T-helper 9 cell (primary cell): ENCODE results near the gene HABP2.

Experiments used
- DNase-seq: peaks from one replicate; pipeline ENCODE4 v3.0.0-alpha.2; 2020

Gene HABP2

GRCh38 chr10:113527211-113527906 is 25.5 kb upstream of the HABP2 start:
- no peak for DNase-seq

GRCh38 chr10:113528876-113529275 is 24.0 kb upstream of the HABP2 start:
- no peak for DNase-seq

- DNase-seq: no peak
These were observed 23.3 kb upstream of the HABP2 start for GRCh38 chr10:113529575-113529974.

- no peak for DNase-seq
These were observed 22.4 kb upstream of the HABP2 start for GRCh38 chr10:113530476-113530875.

GRCh38 chr10:113532724-113533123 is 20.1 kb upstream of the HABP2 start:
- DNase-seq: no peak

- no peak for DNase-seq
These were observed 19.1 kb upstream of the HABP2 start for GRCh38 chr10:113533801-113534200.

GRCh38 chr10:113534423-113534822 is 18.4 kb upstream of the HABP2 start:
- no peak for DNase-seq

GRCh38 chr10:113537672-113538071 is 15.2 kb upstream of the HABP2 start:
- DNase-seq: no peak

GRCh38 chr10:113538151-113538550 is 14.7 kb upstream of the HABP2 start:
- DNase-seq: no peak

- no peak for DNase-seq
These were observed 13.1 kb upstream of the HABP2 start for GRCh38 chr10:113539789-113540188.

- no peak for DNase-seq
These were observed 11.9 kb upstream of the HABP2 start for GRCh38 chr10:113540845-113541548.

- no peak for DNase-seq
These were observed 11.3 kb upstream of the HABP2 start for GRCh38 chr10:113541549-113541927.

GRCh38 chr10:113543107-113543955 is 9.5 kb upstream of the HABP2 start:
- DNase-seq: no peak

GRCh38 chr10:113544392-113544791 is 8.5 kb upstream of the HABP2 start:
- no peak for DNase-seq

- no peak for DNase-seq
These were observed 5.4 kb upstream of the HABP2 start for GRCh38 chr10:113547426-113547825.

GRCh38 chr10:113549856-113550255 is 3.0 kb upstream of the HABP2 start:
- no peak for DNase-seq

GRCh38 chr10:113550365-113550764 is 2.5 kb upstream of the HABP2 start:
- no peak for DNase-seq

GRCh38 chr10:113552014-113552413 is 839 bp upstream of the HABP2 start:
- no peak for DNase-seq

- DNase-seq: no peak
These were observed 296 bp downstream of the HABP2 start for GRCh38 chr10:113553149-113553548.

- DNase-seq: no peak
These were observed 1.4 kb downstream of the HABP2 start for GRCh38 chr10:113554214-113554613.

- DNase-seq: no peak
These were observed 2.4 kb downstream of the HABP2 start for GRCh38 chr10:113555245-113555644.

- DNase-seq: no peak
These were observed 2.9 kb downstream of the HABP2 start for GRCh38 chr10:113555751-113556150.

- DNase-seq: no peak
These were observed 4.6 kb downstream of the HABP2 start for GRCh38 chr10:113557424-113557862.

GRCh38 chr10:113557903-113558321 is 5.1 kb downstream of the HABP2 start:
- DNase-seq: no peak
